ENCODE data around the gene ELOVL6.

DNA sequence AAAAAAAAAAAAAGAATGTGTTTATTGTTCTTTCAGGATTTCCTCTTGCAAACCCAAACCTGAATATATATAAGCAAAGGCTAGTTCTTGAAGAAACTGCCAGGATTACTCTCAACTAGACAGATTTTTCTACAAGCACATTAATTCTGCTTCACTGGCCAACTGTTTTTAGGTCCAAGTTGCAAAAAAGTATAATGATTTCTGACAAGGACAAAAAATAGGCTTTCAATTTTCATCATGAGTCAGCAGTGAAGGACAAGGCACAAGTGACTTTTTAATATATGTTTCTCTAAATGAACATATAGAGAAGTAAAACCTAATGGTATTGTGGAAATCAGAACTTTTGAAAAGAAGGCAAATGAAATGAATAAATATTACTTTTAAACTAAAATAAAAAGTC lies 73.7 kb downstream of the ELOVL6 start:
- TF ChIP-seq EZH2 (IDR thresholded peaks at IDR 0.05; ENCODE audit: low read length, missing control alignments) = no peak
- TF ChIP-seq, protein P1, sequence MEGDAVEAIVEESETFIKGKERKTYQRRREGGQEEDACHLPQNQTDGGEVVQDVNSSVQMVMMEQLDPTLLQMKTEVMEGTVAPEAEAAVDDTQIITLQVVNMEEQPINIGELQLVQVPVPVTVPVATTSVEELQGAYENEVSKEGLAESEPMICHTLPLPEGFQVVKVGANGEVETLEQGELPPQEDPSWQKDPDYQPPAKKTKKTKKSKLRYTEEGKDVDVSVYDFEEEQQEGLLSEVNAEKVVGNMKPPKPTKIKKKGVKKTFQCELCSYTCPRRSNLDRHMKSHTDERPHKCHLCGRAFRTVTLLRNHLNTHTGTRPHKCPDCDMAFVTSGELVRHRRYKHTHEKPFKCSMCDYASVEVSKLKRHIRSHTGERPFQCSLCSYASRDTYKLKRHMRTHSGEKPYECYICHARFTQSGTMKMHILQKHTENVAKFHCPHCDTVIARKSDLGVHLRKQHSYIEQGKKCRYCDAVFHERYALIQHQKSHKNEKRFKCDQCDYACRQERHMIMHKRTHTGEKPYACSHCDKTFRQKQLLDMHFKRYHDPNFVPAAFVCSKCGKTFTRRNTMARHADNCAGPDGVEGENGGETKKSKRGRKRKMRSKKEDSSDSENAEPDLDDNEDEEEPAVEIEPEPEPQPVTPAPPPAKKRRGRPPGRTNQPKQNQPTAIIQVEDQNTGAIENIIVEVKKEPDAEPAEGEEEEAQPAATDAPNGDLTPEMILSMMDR (conservative IDR thresholded peaks at IDR 0.05 in 1 of 2, IDR thresholded peaks at IDR 0.05 in 1 of 2; ENCODE audit: low read depth in 1 of 2, low read length in 2 of 2) = no peak
